Psoas muscle (tissue), 8 donors: ENCODE measurements around the gene EPB41L1. TPM values are rescaled to one million over a fixed set of nuclear protein-coding genes. Genes with fewer than 3 reads are reported as not detected.

ENCODE experiments used
- ATAC-seq, 4 donors: fragments of 200-7000 bp; cut with Tn5 transposase; one replicate each; pipeline ENCODE4 v1.9.1; 2020; ENCODE audit warnings: moderate library complexity in 3 of 4, mild to moderate bottlenecking in 2 of 4
- DNase-seq, 2 donors: peaks; one replicate each; pipeline ENCODE4 v3.0.0-alpha.2; 2020
- H3K27ac ChIP-seq: fragments of 200-600 bp; one replicate; pipeline ENCODE4 v1.8.0; 2022
- H3K27me3 ChIP-seq, 3 donors: fragments of 200-600 bp in 1 of 3; one replicate each; pipeline versions ENCODE4 v1.6.1 to v1.8.0; 2013 to 2022; ENCODE audit warnings: low read length in 2 of 3, mild to moderate bottlenecking in 2 of 3, moderate library complexity in 1 of 3; ENCODE audit not compliant: insufficient read depth in 3 of 3
- H3K36me3 ChIP-seq, 2 donors: fragments of 200-600 bp in 1 of 2; one replicate each; pipeline versions ENCODE4 v1.6.1 to v1.8.0; 2013 to 2022; ENCODE audit warnings: low read depth in 1 of 2, mild to moderate bottlenecking in 1 of 2, moderate library complexity in 1 of 2; ENCODE audit not compliant: insufficient read depth in 1 of 2
- H3K4me1 ChIP-seq: fragments of 200-600 bp; one replicate; pipeline ENCODE4 v1.8.0; 2022
- H3K4me3 ChIP-seq: fragments of 200-600 bp; one replicate; pipeline ENCODE4 v1.8.0; 2022; ENCODE audit warnings: mild to moderate bottlenecking
- H3K9me3 ChIP-seq: fragments of 200-600 bp; one replicate; pipeline ENCODE4 v1.8.0; 2022
- WGBS, 3 donors: extraction: QIAGEN DNeasy Blood & Tissue Kit; methylation state at CpG; one replicate each; pipeline versions ENCODE4 v1.1.6 to v1.1.7; 2013; 5-methylcytosine and 5-hydroxymethylcytosine counted together
- intact Hi-C, 2 donors: fragments of 100-400 bp; cut with DNase I; formaldehyde crosslinking; loops; one replicate each; pipeline versions ENCODE4 v1.11.0 to v1.14.2; 2022
- polyA plus RNA-seq, 3 donors: library from polyadenylated mRNA; stranded (reverse); fragments of 200-250 nt; gene quantifications; one replicate each; pipeline ENCODE4 v1.2.3, GENCODE V29; 2013
- total RNA-seq, 4 donors: library from RNA; stranded (reverse); fragmentation: NEBNext Ultra II Directional in 2 of 4; extraction: Animal tissue kit (Norgen Biotek cat#: 25700) in 2 of 4; gene quantifications; one replicate each; pipeline versions ENCODE4 v1.2.1 to v1.2.4, GENCODE V29; 2021 to 2023
- TF ChIP-seq, protein P1 (sequence below): fragments of 200-600 bp; IDR thresholded peaks from one replicate; pipeline ENCODE4 v1.8.0; 2022; ENCODE audit warnings: antibody characterized with exemption
- donor health status: healthy with polysubstance abuse.
- donor health status: DM: no; HTN: no; CAD: no; lungs with moderate emphysema.
- donor health status: Bipolar disorder and iron deficiency.
- donor health status: healthy.
- donor health status: DM: yes; HTN: yes; CAD: no.
- donor health status: DM: no; HTN: no; CAD: no.
- donor health status: DM: no; HTN: no; CAD: no.
- donor health status: DM: yes; HTN: yes; CAD: no.

Gene EPB41L1
- total and polyA plus RNA-seq, 7 donors: 4.2 to 24.1 (median 9.1) TPM

DNA sequence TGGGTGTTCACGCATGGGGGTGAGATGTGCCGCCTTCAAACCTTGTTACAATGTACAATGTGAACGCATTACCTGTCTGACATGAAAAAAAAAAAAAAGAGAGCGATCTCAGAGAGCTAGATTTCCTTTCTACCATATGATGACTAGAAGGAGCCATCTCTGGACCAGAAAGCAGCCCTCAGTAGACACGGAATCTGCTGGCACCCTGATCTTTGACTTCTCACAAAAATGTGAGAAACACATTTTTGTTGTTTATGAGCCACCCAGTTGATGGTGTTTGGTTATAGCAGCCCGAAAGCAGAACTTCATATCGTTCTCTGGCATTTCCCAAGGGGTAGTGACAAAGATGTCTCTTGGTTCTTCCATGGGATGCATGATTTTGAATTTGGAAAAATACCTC is 33.5 kb upstream of the EPB41L1 start:
- intact Hi-C loops: no loop called here
- ATAC-seq (no peak), DNase-seq (no peak)
- TF ChIP-seq, protein P1, sequence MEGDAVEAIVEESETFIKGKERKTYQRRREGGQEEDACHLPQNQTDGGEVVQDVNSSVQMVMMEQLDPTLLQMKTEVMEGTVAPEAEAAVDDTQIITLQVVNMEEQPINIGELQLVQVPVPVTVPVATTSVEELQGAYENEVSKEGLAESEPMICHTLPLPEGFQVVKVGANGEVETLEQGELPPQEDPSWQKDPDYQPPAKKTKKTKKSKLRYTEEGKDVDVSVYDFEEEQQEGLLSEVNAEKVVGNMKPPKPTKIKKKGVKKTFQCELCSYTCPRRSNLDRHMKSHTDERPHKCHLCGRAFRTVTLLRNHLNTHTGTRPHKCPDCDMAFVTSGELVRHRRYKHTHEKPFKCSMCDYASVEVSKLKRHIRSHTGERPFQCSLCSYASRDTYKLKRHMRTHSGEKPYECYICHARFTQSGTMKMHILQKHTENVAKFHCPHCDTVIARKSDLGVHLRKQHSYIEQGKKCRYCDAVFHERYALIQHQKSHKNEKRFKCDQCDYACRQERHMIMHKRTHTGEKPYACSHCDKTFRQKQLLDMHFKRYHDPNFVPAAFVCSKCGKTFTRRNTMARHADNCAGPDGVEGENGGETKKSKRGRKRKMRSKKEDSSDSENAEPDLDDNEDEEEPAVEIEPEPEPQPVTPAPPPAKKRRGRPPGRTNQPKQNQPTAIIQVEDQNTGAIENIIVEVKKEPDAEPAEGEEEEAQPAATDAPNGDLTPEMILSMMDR: no peak
- Histone ChIP-seq H3K36me3 (no peaks in the 10 kb centered on the region), H3K27ac (no peak overlapping the region), H3K9me3 (no peaks in the 10 kb centered on the region), H3K4me1 (no peaks in the 10 kb centered on the region), H3K4me3 (no peak overlapping the region), H3K27me3 (no peaks in the 10 kb centered on the region)
- WGBS, 3 donors: 90 to 94% (median 93%) methylated on average over 7 of the region's 7 CpGs

DNA sequence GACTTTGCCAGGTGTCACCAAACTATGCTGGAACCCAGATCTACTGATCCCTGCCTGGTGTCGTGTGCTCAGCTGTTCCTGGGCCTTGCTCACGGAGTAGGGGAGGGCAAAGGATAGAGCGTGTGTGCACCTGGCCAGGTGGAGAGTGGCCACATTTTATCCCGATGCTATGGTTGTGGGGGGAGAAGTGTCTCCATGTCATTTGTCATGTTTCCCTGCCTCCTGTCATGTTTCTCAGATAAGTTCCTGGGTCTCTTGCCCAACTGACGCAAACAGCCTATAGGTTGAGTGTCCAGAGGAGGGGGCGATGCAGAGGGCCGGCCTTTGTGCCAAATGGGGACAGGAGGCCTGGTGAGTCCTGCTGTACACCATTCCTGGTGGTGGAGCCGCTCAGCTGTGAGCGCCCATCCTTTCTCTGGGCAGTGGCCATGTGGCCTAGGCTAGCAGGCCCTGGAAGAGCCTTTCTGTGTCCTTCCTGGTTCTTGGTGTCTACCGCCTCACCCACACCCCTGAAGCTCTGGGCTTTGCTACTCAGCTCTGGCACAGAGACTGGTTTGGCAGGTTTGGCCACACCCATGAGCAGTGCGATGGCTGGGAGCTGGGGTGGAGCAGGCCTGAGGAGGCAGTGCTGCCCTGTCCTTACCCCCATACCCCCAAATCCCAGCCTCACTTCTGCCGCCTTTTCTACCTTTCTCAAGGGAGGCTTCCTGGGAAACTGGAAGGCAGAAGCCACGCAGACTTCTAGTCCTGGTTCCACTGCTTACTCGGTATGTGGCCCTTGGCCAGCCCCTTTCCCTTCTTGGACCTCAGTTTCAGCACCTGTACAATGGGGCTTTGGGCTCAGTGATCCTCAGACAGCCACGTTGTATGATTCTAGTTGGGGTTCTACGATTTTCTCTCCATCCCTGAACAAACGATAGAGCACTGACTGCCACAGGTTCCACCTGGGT is 32.3 kb upstream of the EPB41L1 start:
- Histone ChIP-seq H3K9me3 (no peaks in the 10 kb centered on the region), H3K27me3 (no peaks in the 10 kb centered on the region), H3K27ac (no peak overlapping the region), H3K4me1 (no peaks in the 10 kb centered on the region), H3K36me3 (no peaks in the 10 kb centered on the region), H3K4me3 (no peak overlapping the region)
- TF ChIP-seq, protein P1: no peak
- no peak for DNase-seq
- intact Hi-C loops: no loop called here
- ATAC-seq: no peak
- WGBS, 3 donors: 87 to 93% (median 88%) methylated on average over 17 of the region's 17 CpGs

DNA sequence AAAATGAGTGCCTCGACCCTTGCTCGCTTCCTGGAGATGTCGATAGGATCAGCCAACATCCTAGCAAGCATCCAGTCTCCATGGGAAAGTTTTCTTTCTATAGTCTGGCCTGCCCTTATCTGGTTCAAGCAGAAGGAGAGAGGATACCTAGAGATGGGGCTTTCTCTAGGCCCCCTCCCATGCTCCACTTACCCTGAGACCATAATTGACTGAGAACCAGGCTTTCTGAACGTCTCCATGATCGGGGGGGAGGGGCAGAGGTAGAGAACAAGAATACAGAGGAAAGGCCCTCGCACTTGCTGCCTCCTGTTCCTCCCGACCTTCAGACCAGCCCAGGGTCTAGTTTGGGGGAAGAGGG is 31.6 kb upstream of the EPB41L1 start:
- no peaks in the 10 kb centered on the region for H3K27me3 ChIP-seq
- no peak for DNase-seq
- TF ChIP-seq, protein P1: no peak
- no peak overlapping the region for H3K4me3 ChIP-seq
- no peaks in the 10 kb centered on the region for H3K36me3 ChIP-seq
- WGBS, 3 donors: 73 to 81% (median 75%) methylated on average over 7 of the region's 7 CpGs
- no peaks in the 10 kb centered on the region for H3K9me3 ChIP-seq
- no peak overlapping the region for H3K27ac ChIP-seq
- H3K4me1 ChIP-seq: no peaks in the 10 kb centered on the region
- intact Hi-C loops: no loop called here
- ATAC-seq: no peak

DNA sequence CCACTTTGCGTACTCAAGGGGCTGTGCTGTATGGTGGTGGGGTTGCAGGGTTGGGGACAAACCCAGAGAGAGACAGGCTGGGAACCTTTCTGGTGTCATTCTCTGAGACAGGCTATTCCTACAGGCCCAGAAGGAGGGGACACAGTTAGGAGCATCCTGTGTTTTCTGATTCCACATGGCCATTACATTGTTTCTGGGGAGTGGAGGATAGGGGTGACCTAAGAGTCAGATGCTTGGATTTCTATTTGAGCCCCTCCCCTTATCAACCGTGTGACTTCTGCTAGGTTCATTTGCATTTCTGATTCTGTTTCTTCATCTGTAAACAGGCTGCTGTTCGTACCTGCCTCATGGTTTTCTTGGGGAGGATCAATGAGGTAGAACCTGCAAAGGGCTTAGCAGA is 29.4 kb upstream of the EPB41L1 start:
- Histone ChIP-seq H3K4me3 (no peak overlapping the region), H3K27me3 (no peaks in the 10 kb centered on the region), H3K27ac (no peak overlapping the region), H3K9me3 (no peaks in the 10 kb centered on the region), H3K36me3 (no peaks in the 10 kb centered on the region), H3K4me1 (no peaks in the 10 kb centered on the region)
- no peak for ATAC-seq
- no peak for DNase-seq
- TF ChIP-seq, protein P1: no peak
- WGBS, 3 donors: 65 to 69% (median 68%) methylated on average over 3 of the region's 3 CpGs
- intact Hi-C loops: no loop called here
